GM19455 (cell line): Measurements from ENCODE around the gene CD74.

ENCODE experiments used
- ATAC-seq: cut with Tn5 transposase; IDR thresholded peaks from one replicate; pipeline ENCODE4 v1.9.1; 2021; ENCODE audit not compliant: unreplicated experiment

The CD74 gene

GRCh38 chr5:150368526-150368925 is 44.2 kb downstream of the CD74 start:
- ATAC-seq = no peak

DNA sequence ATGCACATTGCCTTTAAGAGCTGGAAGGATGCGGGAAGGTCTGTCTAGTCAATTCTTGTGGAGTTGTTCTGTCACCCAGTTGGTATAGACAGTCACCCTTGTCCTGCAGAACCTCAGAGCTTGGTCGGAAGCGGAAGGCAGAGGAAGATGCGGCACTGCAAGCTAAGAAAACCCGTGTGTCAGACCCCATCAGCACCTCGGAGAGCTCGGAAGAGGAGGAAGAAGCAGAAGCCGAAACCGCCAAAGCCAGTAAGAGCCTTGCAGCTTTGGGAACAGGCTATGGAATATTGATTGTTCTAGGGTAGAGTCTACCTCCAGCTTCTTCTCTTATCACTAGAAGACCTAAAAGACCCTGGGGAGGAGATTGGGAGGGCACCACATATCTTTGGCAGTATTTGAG is 48.7 kb downstream of the CD74 start:
- ATAC-seq = no peak

DNA sequence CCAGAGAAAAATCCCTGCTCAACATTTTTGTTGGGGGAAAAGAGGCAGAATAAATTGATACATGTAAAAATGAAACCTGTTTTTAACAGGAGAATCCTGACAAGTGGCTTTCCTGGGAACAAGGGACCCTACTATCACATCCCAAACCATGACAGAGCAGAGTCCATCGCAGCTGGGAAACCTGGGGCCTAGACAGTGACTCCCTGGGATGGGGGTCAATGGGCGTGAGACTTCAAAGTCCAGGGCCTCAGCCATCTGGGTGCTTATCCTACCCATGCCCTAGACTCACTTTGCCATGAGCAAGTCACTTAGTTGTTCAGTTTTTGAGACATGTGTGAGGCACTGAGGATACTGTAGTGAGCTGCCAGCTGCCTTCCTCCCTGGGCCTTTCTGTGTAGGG is 49.5 kb downstream of the CD74 start:
- ATAC-seq = no peak

GRCh38 chr5:150361301-150361700 is 51.4 kb downstream of the CD74 start:
- peak; percentile 37 for ATAC-seq

GRCh38 chr5:150358261-150359095 is 54.2 kb downstream of the CD74 start:
- no peak for ATAC-seq

GRCh38 chr5:150357326-150358260 is 55.1 kb downstream of the CD74 start, which contains the start of gene TCOF1:
TSS of gene TCOF1 (plus strand) at chr5:150357697. CDS start at chr5:150357747, 50 bp downstream.
- peak; percentile 94 for ATAC-seq

GRCh38 chr5:150356575-150357294 is 56.0 kb downstream of the CD74 start:
- ATAC-seq = no peak

- no peak for ATAC-seq
Observed at GRCh38 chr5:150355791-150356190, 56.9 kb downstream of the CD74 start.

DNA sequence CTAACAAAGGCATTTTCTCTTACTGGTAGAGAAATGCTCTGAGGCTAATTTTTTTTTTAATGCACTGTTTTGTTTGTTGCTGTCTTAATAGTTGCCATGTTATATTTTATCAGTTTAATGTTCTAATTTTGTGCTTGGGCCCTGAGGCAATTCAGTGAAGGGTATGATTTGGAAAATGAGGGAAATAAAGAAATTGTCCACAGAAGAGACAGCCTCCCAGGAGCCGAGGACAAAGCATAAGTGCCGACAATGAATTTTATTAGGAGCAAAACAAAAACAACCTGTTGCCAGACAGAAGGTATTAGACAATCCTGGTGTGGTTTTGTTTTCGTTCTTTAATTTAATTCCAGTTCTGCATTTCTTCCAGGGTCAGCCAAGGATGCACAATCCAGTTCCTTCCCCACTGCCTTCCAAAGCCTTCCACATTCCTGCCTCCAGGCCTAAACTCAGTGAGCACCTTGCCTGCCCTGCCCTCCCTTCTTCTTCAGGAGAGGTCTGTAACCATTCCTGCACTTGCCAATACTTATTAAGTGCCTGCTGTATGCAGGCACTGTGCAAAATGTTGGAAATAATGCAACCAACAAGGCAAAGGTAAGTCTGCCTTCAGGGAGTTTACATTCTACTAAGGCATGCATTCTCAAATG is 59.6 kb downstream of the CD74 start:
- no peak for ATAC-seq

DNA sequence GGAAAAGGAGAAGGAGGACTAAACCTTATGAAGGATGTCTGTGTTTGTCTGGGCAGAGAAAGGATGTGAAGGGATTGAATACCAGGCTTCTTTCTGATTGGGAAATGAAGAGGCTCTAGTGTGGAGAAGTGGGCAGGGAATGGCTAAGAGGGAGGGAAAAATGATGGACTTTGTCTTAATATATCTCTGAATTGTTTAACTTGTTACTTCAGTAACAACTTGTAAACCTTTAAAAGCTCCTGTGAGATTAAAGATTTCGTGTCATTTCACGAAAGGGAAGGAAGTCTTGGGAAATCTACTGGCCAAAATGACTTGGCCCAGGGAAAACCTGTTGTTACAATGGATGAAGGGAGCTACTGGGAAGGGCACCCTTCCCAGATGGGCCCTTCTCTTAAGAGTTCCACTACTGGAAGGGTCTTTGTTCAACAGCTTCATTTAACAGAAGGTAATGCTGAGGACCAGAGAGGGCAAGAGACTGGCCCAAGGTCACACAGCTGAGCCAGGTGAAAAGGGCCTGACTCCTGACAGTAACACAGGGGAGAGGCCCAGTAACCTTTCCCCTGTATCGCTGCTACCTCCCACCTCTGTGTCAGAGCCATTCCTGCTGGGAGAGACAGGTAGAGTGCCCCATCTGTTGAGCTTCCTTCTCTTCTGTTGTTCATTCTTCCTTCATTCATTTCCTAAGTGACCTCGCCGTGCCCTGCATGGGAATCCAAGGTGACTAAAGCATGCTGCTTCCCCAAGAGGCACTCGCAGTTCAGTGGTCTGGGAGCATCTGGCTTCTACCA is 60.3 kb downstream of the CD74 start:
- no peak for ATAC-seq
